ENCODE measurements around the gene ATP11B.

GRCh38 chr3:182910936-182911781 is 117.9 kb downstream of the ATP11B start:
- no peak for TF ChIP-seq CTCF (IDR thresholded peaks at IDR 0.05; ENCODE audit: control extremely low read depth in 1 of 3, insufficient read depth in 1 of 3, low read depth in 1 of 3, low read length in 3 of 3)
- TF ChIP-seq SUZ12 (IDR thresholded peaks at IDR 0.05; ENCODE audit: low read length) = no peak
- no peak for TF ChIP-seq POLR2AphosphoS5 (IDR thresholded peaks at IDR 0.05; ENCODE audit: low read depth, low read length)
- no peak for TF ChIP-seq POLR2A (IDR thresholded peaks at IDR 0.05; ENCODE audit: control extremely low read depth in 1 of 2, low read depth in 2 of 2, low read length in 2 of 2)
- no peak for TF ChIP-seq MAFK (IDR thresholded peaks at IDR 0.05; ENCODE audit: low read depth, low read length)

Measured in H1 (cell line).